ENCODE data around the gene TOP3A. TPM values are rescaled to one million over a fixed set of nuclear protein-coding genes. Genes with fewer than 3 reads are reported as not detected.

The TOP3A gene
- total and polyA plus RNA-seq, 2 of the 13 experiments (the other 11 are each of a cell fraction or from before 2014, with no cell fraction given), result 16.9 to 36.8 TPM

- TF ChIP-seq THAP9 (CRISPR knock-in tag; IDR thresholded peaks at IDR 0.05; ENCODE audit: borderline replicate concordance), result peak; percentile 18; the same call in 1 of the 2 replicates
- TF ChIP-seq POLR2A (IDR thresholded peaks at IDR 0.05; ENCODE audit: insufficient read depth in 1 of 2, low read depth in 2 of 2, low read length in 2 of 2), result peak; percentile 62 to 87
- TF ChIP-seq ZNF704 (CRISPR knock-in tag; IDR thresholded peaks at IDR 0.05; ENCODE audit: borderline replicate concordance), result peak; percentile 91
- TF ChIP-seq ZNF275 (CRISPR knock-in tag; IDR thresholded peaks at IDR 0.05; ENCODE audit: borderline replicate concordance), result peak; percentile 79; the same call in 1 of the 2 replicates
- TF ChIP-seq ZNF263 (CRISPR knock-in tag; IDR thresholded peaks at IDR 0.05), result peak; percentile 39
- no peak for TF ChIP-seq SOX13 (IDR thresholded peaks at IDR 0.05)
- no peak; a peak in 1 of 4 replicates for TF ChIP-seq SOX13 (CRISPR knock-in tag; conservative IDR thresholded peaks at IDR 0.05 in 1 of 2, IDR thresholded peaks at IDR 0.05 in 1 of 2)
- TF ChIP-seq ZNF598 (CRISPR knock-in tag; IDR thresholded peaks at IDR 0.05; ENCODE audit: borderline replicate concordance), result peak; percentile 54; the same call in 1 of the 2 replicates
- TF ChIP-seq USF2 (IDR thresholded peaks at IDR 0.05; ENCODE audit: low read depth, low read length), result peak; percentile 81
- peak; percentile 92 for TF ChIP-seq USF2 (CRISPR knock-in tag; IDR thresholded peaks at IDR 0.05; ENCODE audit: borderline replicate concordance)
- TF ChIP-seq MEF2D (CRISPR knock-in tag; IDR thresholded peaks at IDR 0.05), result no peak; the same call in none of the 2 replicates
- TF ChIP-seq ZNF639 (CRISPR knock-in tag; conservative IDR thresholded peaks at IDR 0.05), result 0 out of 2 replicates have a peak, but pooled peaks have one; percentile 39
- peak; percentile 57; the same call in 1 of the 2 replicates for TF ChIP-seq KDM5A (IDR thresholded peaks at IDR 0.05; ENCODE audit: borderline replicate concordance, low read length)
- peak; percentile 78 for TF ChIP-seq POLR2G (IDR thresholded peaks at IDR 0.05; ENCODE audit: low read depth, low read length)
- TF ChIP-seq ZSCAN12 (CRISPR knock-in tag; IDR thresholded peaks at IDR 0.05), result peak; percentile 51; the same call in 1 of the 2 replicates
- peak; percentile 46; the same call in 1 of the 2 replicates for TF ChIP-seq IRF2 (CRISPR knock-in tag; IDR thresholded peaks at IDR 0.05)
- peak; percentile 16; the same call in 1 of the 2 replicates for TF ChIP-seq RARA (CRISPR knock-in tag; IDR thresholded peaks at IDR 0.05)
- TF ChIP-seq ZFP1 (CRISPR knock-in tag; IDR thresholded peaks at IDR 0.05), result no peak
- TF ChIP-seq ZKSCAN1 (IDR thresholded peaks at IDR 0.05; ENCODE audit: low read length), result no peak
- peak; percentile 73 for TF ChIP-seq HNRNPH1 (optimal IDR thresholded peaks at IDR 0.05; ENCODE audit: low read depth, low read length)
Observed at GRCh38 chr17:18363101-18364049, 48.6 kb upstream of the TOP3A start, which contains the start of gene SHMT1 (continued).

Measured in HepG2 (cell line).